CD14-positive monocyte (primary cell): ENCODE data around the gene CALML5. TPM values are rescaled to one million over a fixed set of nuclear protein-coding genes. Genes with fewer than 3 reads are reported as not detected.

Experiments used
- DNase-seq, 3 donors: peaks; one replicate each; pipeline ENCODE4 v3.0.0-alpha.2; 2011 to 2022
- H2AFZ ChIP-seq: 2 replicates; pipeline ENCODE4 v1.6.0; 2012; ENCODE audit warnings: mild to moderate bottlenecking, low read depth, low read length, inconsistent platforms; ENCODE audit not compliant: insufficient read depth, poor library complexity, severe bottlenecking
- H3K27ac ChIP-seq, 2 donors: 1 replicate in 1 of 2; 2 replicates in 1 of 2; pipeline ENCODE4 v1.5.1; 2012 to 2013; ENCODE audit warnings: low read length in 2 of 2, control low read depth in 1 of 2, inconsistent platforms in 1 of 2, low read depth in 1 of 2, mild to moderate bottlenecking in 1 of 2
- H3K27me3 ChIP-seq, 2 donors: one replicate each; pipeline versions ENCODE4 v1.6.0 to v1.6.1; 2011 to 2013; ENCODE audit warnings: low read length in 2 of 2; ENCODE audit not compliant: control insufficient read depth in 2 of 2, insufficient read depth in 2 of 2
- H3K36me3 ChIP-seq, 2 donors: replicated peaks in 1 of 2; 1 replicate in 1 of 2; 2 replicates in 1 of 2; pipeline versions ENCODE4 v1.5.1 to v1.6.1; 2012 to 2013; ENCODE audit warnings: low read length in 2 of 2, control low read depth in 1 of 2, inconsistent platforms in 1 of 2, mild to moderate bottlenecking in 1 of 2; ENCODE audit not compliant: insufficient read depth in 2 of 2, control insufficient read depth in 1 of 2
- H3K4me1 ChIP-seq, 2 donors: 1 replicate in 1 of 2; 2 replicates in 1 of 2; pipeline versions ENCODE4 v1.5.1 to v1.6.1; 2012 to 2013; ENCODE audit warnings: low read length in 2 of 2, control low read depth in 1 of 2, inconsistent platforms in 1 of 2, mild to moderate bottlenecking in 1 of 2, moderate library complexity in 1 of 2; ENCODE audit not compliant: insufficient read depth in 2 of 2, control insufficient read depth in 1 of 2
- H3K4me2 ChIP-seq: replicated peaks from 2 replicates; pipeline ENCODE3; 2012; ENCODE audit warnings: low read length, moderate library complexity, mild to moderate bottlenecking; ENCODE audit not compliant: poor library complexity, severe bottlenecking; ENCODE audit errors: extremely low read depth
- H3K4me3 ChIP-seq, 3 experiments: fragments of 200-600 bp in 1 of 3; sonication (generic) in 1 of 3; replicated peaks in 1 of 3; 1 replicate in 2 of 3; 2 replicates in 1 of 3; pipeline ENCODE4 v1.5.1; 2011 to 2013; ENCODE audit warnings: low read length in 3 of 3, mild to moderate bottlenecking in 3 of 3, control low read depth in 2 of 3, low read depth in 2 of 3, inconsistent platforms in 1 of 3, moderate library complexity in 1 of 3
- H3K79me2 ChIP-seq: 2 replicates; pipeline ENCODE4 v1.6.0; 2012; ENCODE audit warnings: mild to moderate bottlenecking, control low read depth, inconsistent platforms, low read length, moderate library complexity; ENCODE audit not compliant: insufficient read depth
- H3K9ac ChIP-seq: 2 replicates; pipeline ENCODE4 v1.6.0; 2017; ENCODE audit warnings: low read length, mild to moderate bottlenecking; ENCODE audit not compliant: insufficient read depth, poor library complexity, severe bottlenecking
- H3K9me3 ChIP-seq, 2 donors: replicated peaks in 1 of 2; 1 replicate in 1 of 2; 2 replicates in 1 of 2; pipeline versions ENCODE4 v1.5.1 to v1.6.1; 2012 to 2013; ENCODE audit warnings: low read length in 2 of 2, control low read depth in 1 of 2; ENCODE audit not compliant: control insufficient read depth in 1 of 2, insufficient read depth in 1 of 2
- H4K20me1 ChIP-seq: 2 replicates; pipeline ENCODE4 v1.6.0; 2012; ENCODE audit warnings: mild to moderate bottlenecking, low read length, control low read depth, moderate library complexity; ENCODE audit not compliant: insufficient read depth
- H3K27ac Mint-ChIP-seq, 7 donors: one replicate each; pipeline ENCODE4 v1.8.0; 2020; ENCODE audit warnings: mild to moderate bottlenecking in 7 of 7, mixed read lengths in 7 of 7, moderate library complexity in 6 of 7, inconsistent platforms in 2 of 7
- H3K27me3 Mint-ChIP-seq, 3 donors: one replicate each; pipeline ENCODE4 v1.8.0; 2021 to 2022; ENCODE audit warnings: low read depth in 3 of 3, mild to moderate bottlenecking in 3 of 3, mixed read lengths in 3 of 3, moderate library complexity in 3 of 3, inconsistent platforms in 1 of 3
- H3K36me3 Mint-ChIP-seq, 2 donors: one replicate each; pipeline ENCODE4 v1.8.0; 2020; ENCODE audit warnings: mixed read lengths in 2 of 2, inconsistent platforms in 1 of 2, mild to moderate bottlenecking in 1 of 2
- H3K4me1 Mint-ChIP-seq: one replicate; pipeline ENCODE4 v1.8.0; 2020; ENCODE audit warnings: mild to moderate bottlenecking, mixed read lengths
- H3K4me3 Mint-ChIP-seq, 2 donors: one replicate each; pipeline ENCODE4 v1.8.0; 2020; ENCODE audit warnings: mild to moderate bottlenecking in 2 of 2, mixed read lengths in 2 of 2, moderate library complexity in 1 of 2
- H3K9me3 Mint-ChIP-seq, 7 donors: one replicate each; pipeline ENCODE4 v1.8.0; 2020 to 2022; ENCODE audit warnings: mixed read lengths in 7 of 7, mild to moderate bottlenecking in 6 of 7, moderate library complexity in 6 of 7, inconsistent platforms in 2 of 7
- CTCF ChIP-seq: fragments of 200-600 bp; IDR thresholded peaks from one replicate; pipeline ENCODE4 v1.8.0; 2022; ENCODE audit warnings: antibody characterized with exemption, mild to moderate bottlenecking
- WGBS: methylation state at CpG from one replicate; pipeline ENCODE4 v1.1.5; 2013; ENCODE audit warnings: missing lambda C conversion rate; ENCODE audit not compliant: insufficient coverage; 5-methylcytosine and 5-hydroxymethylcytosine counted together
- intact Hi-C, 2 donors: fragments of 100-400 bp; cut with micrococcal nuclease; formaldehyde crosslinking; loops; one replicate each; pipeline versions ENCODE4 v1.15.0 to v1.15.1; 2023
- polyA plus RNA-seq, 3 donors: library from polyadenylated mRNA; depleted of rRNA in 1 of 3; unstranded in 2 of 3; stranded (reverse) in 1 of 3; fragments of 300-500 nt in 2 of 3; fragments of >200 nt in 1 of 3; fragmentation: Illumina TruSeq in 2 of 3; gene quantifications; 1 replicate in 2 of 3; 2 replicates in 1 of 3; pipeline ENCODE4 v1.2.3, GENCODE V29; 2012 to 2021

CALML5 gene
- polyA plus RNA-seq, 3 donors, result not detected

- no peaks in the 10 kb centered on the region for H3K27me3 ChIP-seq
- WGBS, result 79% methylated on average over 4 of the region's 7 CpGs
- H3K4me1 ChIP-seq, result no peaks in the 10 kb centered on the region
- no peak for DNase-seq
- H2AFZ ChIP-seq, result no peak overlapping the region
- no peak overlapping the region for H3K9ac ChIP-seq
- H3K4me3 ChIP-seq, result no peak overlapping the region
- H3K9me3 ChIP-seq, result peaks cover 0 to 15% of the 10 kb centered on the region in 2 donors
- no peak for TF ChIP-seq CTCF
- H3K79me2 ChIP-seq, result no peaks in the 10 kb centered on the region
- Mint-ChIP-seq H3K9me3 (peaks cover 4 to 14% (median 8%) of the 10 kb centered on the region in 7 donors), H3K36me3 (no peaks in the 10 kb centered on the region), H3K4me1 (peaks cover 2% of the 10 kb centered on the region), H3K27ac (no peak overlapping the region), H3K27me3 (peaks cover 0 to 1% (median 0%) of the 10 kb centered on the region in 3 donors), H3K4me3 (no peak overlapping the region)
- no peak overlapping the region for H3K27ac ChIP-seq
- intact Hi-C loops, result no loop called here
- no peaks in the 10 kb centered on the region for H4K20me1 ChIP-seq
- H3K36me3 ChIP-seq, result no peaks in the 10 kb centered on the region
- H3K4me2 ChIP-seq, result no peak overlapping the region
Observed at GRCh38 chr10:5491477-5491876, 7.9 kb downstream of the CALML5 start.

- Histone ChIP-seq H3K4me1 (no peaks in the 10 kb centered on the region), H3K9me3 (peaks cover 0 to 15% of the 10 kb centered on the region in 2 donors), H4K20me1 (no peaks in the 10 kb centered on the region), H2AFZ (no peak overlapping the region), H3K79me2 (no peaks in the 10 kb centered on the region), H3K36me3 (no peaks in the 10 kb centered on the region), H3K27ac (no peak overlapping the region), H3K27me3 (no peaks in the 10 kb centered on the region), H3K4me3 (no peak overlapping the region), H3K9ac (no peak overlapping the region), H3K4me2 (no peak overlapping the region)
- no peaks in the 10 kb centered on the region for H3K36me3 Mint-ChIP-seq
- H3K27me3 Mint-ChIP-seq, result peaks cover 0 to 1% (median 0%) of the 10 kb centered on the region in 3 donors
- intact Hi-C loops, result no loop called here
- H3K4me1 Mint-ChIP-seq, result peaks cover 2% of the 10 kb centered on the region
- H3K9me3 Mint-ChIP-seq, result peaks cover 4 to 14% (median 8%) of the 10 kb centered on the region in 7 donors
- 77% methylated on average over 8 of the region's 10 CpGs for WGBS
- no peak for TF ChIP-seq CTCF
- DNase-seq, result no peak
- no peak overlapping the region for H3K27ac Mint-ChIP-seq
- H3K4me3 Mint-ChIP-seq, result no peak overlapping the region
Observed at GRCh38 chr10:5490698-5491464, 8.5 kb downstream of the CALML5 start.
